ENCODE data around the gene IMPG1. TPM values are rescaled to one million over a fixed set of nuclear protein-coding genes. Genes with fewer than 3 reads are reported as not detected.

IMPG1 gene
- polyA plus RNA-seq, 1 donor (not counting 4 experiments of a cell fraction or from before 2014, with no cell fraction given) = not detected

DNA sequence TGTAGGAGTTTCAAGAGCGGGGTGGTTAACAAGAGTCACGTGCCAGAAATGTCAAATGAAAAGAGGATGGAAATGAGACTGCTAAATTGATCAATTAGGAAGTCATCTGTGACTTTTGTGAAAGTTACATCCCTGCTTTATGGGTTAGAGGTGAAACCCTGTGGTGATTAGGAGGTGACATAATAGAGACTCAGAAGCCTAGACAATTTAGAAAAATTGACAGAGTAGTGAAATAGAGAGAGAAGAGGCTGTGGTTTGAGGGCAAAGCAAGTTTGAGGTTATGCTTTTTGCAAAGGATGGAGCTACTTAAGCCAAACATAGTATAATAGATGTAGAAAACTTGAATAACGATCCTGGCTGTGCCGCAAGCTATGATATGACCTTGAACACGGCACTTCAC is 71.8 kb downstream of the IMPG1 start:
- TF ChIP-seq EZH2 (IDR thresholded peaks at IDR 0.05; ENCODE audit: low read length) = no peak
- TF ChIP-seq, protein P1, sequence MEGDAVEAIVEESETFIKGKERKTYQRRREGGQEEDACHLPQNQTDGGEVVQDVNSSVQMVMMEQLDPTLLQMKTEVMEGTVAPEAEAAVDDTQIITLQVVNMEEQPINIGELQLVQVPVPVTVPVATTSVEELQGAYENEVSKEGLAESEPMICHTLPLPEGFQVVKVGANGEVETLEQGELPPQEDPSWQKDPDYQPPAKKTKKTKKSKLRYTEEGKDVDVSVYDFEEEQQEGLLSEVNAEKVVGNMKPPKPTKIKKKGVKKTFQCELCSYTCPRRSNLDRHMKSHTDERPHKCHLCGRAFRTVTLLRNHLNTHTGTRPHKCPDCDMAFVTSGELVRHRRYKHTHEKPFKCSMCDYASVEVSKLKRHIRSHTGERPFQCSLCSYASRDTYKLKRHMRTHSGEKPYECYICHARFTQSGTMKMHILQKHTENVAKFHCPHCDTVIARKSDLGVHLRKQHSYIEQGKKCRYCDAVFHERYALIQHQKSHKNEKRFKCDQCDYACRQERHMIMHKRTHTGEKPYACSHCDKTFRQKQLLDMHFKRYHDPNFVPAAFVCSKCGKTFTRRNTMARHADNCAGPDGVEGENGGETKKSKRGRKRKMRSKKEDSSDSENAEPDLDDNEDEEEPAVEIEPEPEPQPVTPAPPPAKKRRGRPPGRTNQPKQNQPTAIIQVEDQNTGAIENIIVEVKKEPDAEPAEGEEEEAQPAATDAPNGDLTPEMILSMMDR (optimal IDR thresholded peaks at IDR 0.05 in 1 of 3, IDR thresholded peaks at IDR 0.05 in 1 of 3, conservative IDR thresholded peaks at IDR 0.05 in 1 of 3; ENCODE audit: extremely low read depth in 1 of 3, insufficient read depth in 2 of 3, low read length in 3 of 3) = no peak
- Histone ChIP-seq H3K27ac (ENCODE audit: control insufficient read depth, insufficient read depth, low read length) (no peak overlapping the region), H2AFZ (ENCODE audit: control insufficient read depth, low read length) (no peak overlapping the region), H3K9me1 (ENCODE audit: control insufficient read depth, extremely low read depth, insufficient read depth, low read length) (no peaks in the 10 kb centered on the region), H3K9me3 (ENCODE audit: control insufficient read depth, low read depth, low read length) (no peaks in the 10 kb centered on the region), H3K4me2 (ENCODE audit: control insufficient read depth, extremely low read depth, insufficient read depth, low read depth, low read length) (no peak overlapping the region), H3K79me2 (ENCODE audit: control insufficient read depth, insufficient read depth, low read length) (no peaks in the 10 kb centered on the region), H3K4me3 (ENCODE audit: control insufficient read depth in 2 of 3, extremely low read depth in 1 of 3, insufficient read depth in 2 of 3, low read depth in 1 of 3, low read length in 3 of 3) (no peak overlapping the region), H3K9ac (ENCODE audit: control insufficient read depth, extremely low read depth, insufficient read depth, low read length) (no peak overlapping the region), H3K27me3 (ENCODE audit: control insufficient read depth, extremely low read depth, insufficient read depth, low read length) (no peaks in the 10 kb centered on the region), H3K36me3 (ENCODE audit: control insufficient read depth in 2 of 2, extremely low read depth in 1 of 2, insufficient read depth in 2 of 2, low read length in 2 of 2) (no peaks in the 10 kb centered on the region), H4K20me1 (ENCODE audit: control insufficient read depth, extremely low read depth, insufficient read depth, low read length) (no peaks in the 10 kb centered on the region), H3K4me1 (ENCODE audit: control insufficient read depth, extremely low read depth, insufficient read depth, low read length) (no peaks in the 10 kb centered on the region)
- FAIRE-seq (no peak), DNase-seq (ENCODE audit: low read depth, low spot score) (no peak)
- dilution Hi-C loops (cut with MboI; ENCODE audit: extremely low pct_ligation_motif_present, low sequenced_read_pairs) = no loop called here

DNA sequence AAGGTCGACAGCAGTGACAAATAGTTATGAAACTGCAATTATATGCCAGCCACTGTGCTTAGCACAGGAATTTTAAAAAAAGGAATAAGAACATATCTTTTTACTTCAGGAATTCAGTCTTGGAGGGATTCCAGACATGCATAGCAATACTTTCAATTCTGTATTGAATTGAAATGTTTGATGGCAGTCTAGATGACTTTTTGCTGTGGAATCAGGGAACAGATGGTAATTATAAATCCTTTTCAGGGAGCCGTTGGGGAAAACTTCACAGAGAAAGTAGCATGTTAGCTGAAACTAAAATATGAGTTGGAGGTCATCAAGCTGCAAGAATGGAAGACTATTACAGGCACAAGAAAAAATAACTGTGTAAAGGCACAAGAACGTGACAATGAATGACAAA is 74.8 kb downstream of the IMPG1 start:
- Histone ChIP-seq H4K20me1 (ENCODE audit: control insufficient read depth, extremely low read depth, insufficient read depth, low read length) (no peaks in the 10 kb centered on the region), H3K9me3 (ENCODE audit: control insufficient read depth, low read depth, low read length) (no peaks in the 10 kb centered on the region), H3K27me3 (ENCODE audit: control insufficient read depth, extremely low read depth, insufficient read depth, low read length) (no peaks in the 10 kb centered on the region), H3K9me1 (ENCODE audit: control insufficient read depth, extremely low read depth, insufficient read depth, low read length) (no peaks in the 10 kb centered on the region), H3K4me1 (ENCODE audit: control insufficient read depth, extremely low read depth, insufficient read depth, low read length) (no peaks in the 10 kb centered on the region), H3K9ac (ENCODE audit: control insufficient read depth, extremely low read depth, insufficient read depth, low read length) (no peak overlapping the region), H3K27ac (ENCODE audit: control insufficient read depth, insufficient read depth, low read length) (no peak overlapping the region), H3K36me3 (ENCODE audit: control insufficient read depth in 2 of 2, extremely low read depth in 1 of 2, insufficient read depth in 2 of 2, low read length in 2 of 2) (no peaks in the 10 kb centered on the region), H3K79me2 (ENCODE audit: control insufficient read depth, insufficient read depth, low read length) (no peaks in the 10 kb centered on the region), H2AFZ (ENCODE audit: control insufficient read depth, low read length) (no peak overlapping the region), H3K4me3 (ENCODE audit: control insufficient read depth in 2 of 3, extremely low read depth in 1 of 3, insufficient read depth in 2 of 3, low read depth in 1 of 3, low read length in 3 of 3) (no peak overlapping the region), H3K4me2 (ENCODE audit: control insufficient read depth, extremely low read depth, insufficient read depth, low read depth, low read length) (no peak overlapping the region)
- dilution Hi-C loops (cut with MboI; ENCODE audit: extremely low pct_ligation_motif_present, low sequenced_read_pairs) = no loop called here
- FAIRE-seq (no peak), DNase-seq (ENCODE audit: low read depth, low spot score) (no peak)
- TF ChIP-seq, protein P1 (optimal IDR thresholded peaks at IDR 0.05 in 1 of 3, IDR thresholded peaks at IDR 0.05 in 1 of 3, conservative IDR thresholded peaks at IDR 0.05 in 1 of 3; ENCODE audit: extremely low read depth in 1 of 3, insufficient read depth in 2 of 3, low read length in 3 of 3) = no peak
- TF ChIP-seq EZH2 (IDR thresholded peaks at IDR 0.05; ENCODE audit: low read length) = no peak
